Measurements from ENCODE around the gene KLHL7. TPM values are rescaled to one million over a fixed set of nuclear protein-coding genes. Genes with fewer than 3 reads are reported as not detected.

The KLHL7 gene
- total and polyA plus RNA-seq, 9 of the 15 experiments (the other 6 are each of a cell fraction or from before 2014, with no cell fraction given): 4.2 to 63.1 (median 32.3) TPM

GRCh38 chr7:23226844-23227450 is 121.4 kb downstream of the KLHL7 start:
- 22% methylated on average over 4 of the region's 4 CpGs for WGBS (ENCODE audit: insufficient coverage, low coverage, missing lambda C conversion rate)

More at GRCh38 chr7:23226844-23227450, 121.4 kb downstream of the KLHL7 start:
- in situ Hi-C loops (cut with MboI) (no loop called here), intact Hi-C loops (cut with micrococcal nuclease) (no loop called here)
- peak overlapping the region in 1 of 2 experiments; percentile 42; a peak in 1 of 4 replicates for H3K9ac ChIP-seq (ENCODE audit: insufficient read depth in 1 of 2, low read depth in 2 of 2, low read length in 2 of 2)
- no peak for TF ChIP-seq XRCC3 (IDR thresholded peaks at IDR 0.05)
- TF ChIP-seq RFX1 (IDR thresholded peaks at IDR 0.05): peak; percentile 60
- 0 out of 2 replicates have a peak, but pooled peaks have one; percentile 15 for TF ChIP-seq PKNOX1 (IDR thresholded peaks at IDR 0.05)
- no peak for TF ChIP-seq SREBF1 (IDR thresholded peaks at IDR 0.05; ENCODE audit: borderline replicate concordance, low read depth, low read length)
- no peak for TF ChIP-seq MITF (IDR thresholded peaks at IDR 0.05)
- TF ChIP-seq, protein P1, sequence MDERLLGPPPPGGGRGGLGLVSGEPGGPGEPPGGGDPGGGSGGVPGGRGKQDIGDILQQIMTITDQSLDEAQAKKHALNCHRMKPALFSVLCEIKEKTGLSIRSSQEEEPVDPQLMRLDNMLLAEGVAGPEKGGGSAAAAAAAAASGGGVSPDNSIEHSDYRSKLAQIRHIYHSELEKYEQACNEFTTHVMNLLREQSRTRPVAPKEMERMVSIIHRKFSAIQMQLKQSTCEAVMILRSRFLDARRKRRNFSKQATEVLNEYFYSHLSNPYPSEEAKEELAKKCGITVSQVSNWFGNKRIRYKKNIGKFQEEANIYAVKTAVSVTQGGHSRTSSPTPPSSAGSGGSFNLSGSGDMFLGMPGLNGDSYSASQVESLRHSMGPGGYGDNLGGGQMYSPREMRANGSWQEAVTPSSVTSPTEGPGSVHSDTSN (CRISPR knock-in tag; IDR thresholded peaks at IDR 0.05; ENCODE audit: low read depth): no peak
- TF ChIP-seq, protein P1 (tag; conservative IDR thresholded peaks at IDR 0.05; ENCODE audit: low read depth): 0 out of 2 replicates have a peak, but pooled peaks have one; percentile 19
- no peak for TF ChIP-seq PHF20 (IDR thresholded peaks at IDR 0.05; ENCODE audit: partially characterized antibody)
- H3K36me3 ChIP-seq (ENCODE audit: control insufficient read depth, insufficient read depth, low read length): no peaks in the 10 kb centered on the region
- ChIA-PET CTCF (ENCODE audit: low intra/inter-chr PET ratio) (no interaction called here), POLR2A (interaction anchor here (0.6 to 1.4 kb wide), 9 partner anchors 9 to 266 kb away, joined by 3 to 5 read pairs (median 3); no protein-coding TSS in a partner anchor)
- no peak overlapping the region for H3K27ac ChIP-seq (ENCODE audit: extremely low read depth, low read depth, low read length)
- DNase-seq (ENCODE audit: extremely low read depth in 1 of 4, low spot score in 3 of 4) (no peak), ATAC-seq (peak; percentile 58), FAIRE-seq (no peak)
- H3K79me2 ChIP-seq (ENCODE audit: control insufficient read depth, insufficient read depth, low read length): no peaks in the 10 kb centered on the region
- peaks cover 2% of the 10 kb centered on the region; the same call in 1 of the 2 replicates for H3K9me3 ChIP-seq (replicated peaks; ENCODE audit: control insufficient read depth, insufficient read depth, low read depth, low read length)
- H3K9me1 ChIP-seq (ENCODE audit: control insufficient read depth, insufficient read depth, low read length): no peaks in the 10 kb centered on the region
- H3K4me2 ChIP-seq (ENCODE audit: insufficient read depth, low read length): peak overlapping the region; percentile 41; the same call in 1 of the 2 replicates
- BruUV-seq (replicated peaks): no TSS peak
- H2AFZ ChIP-seq (ENCODE audit: low read depth, low read length): peak overlapping the region; percentile 72
- no peaks in the 10 kb centered on the region; the same call in 1 of the 2 replicates for H4K20me1 ChIP-seq (replicated peaks; ENCODE audit: control insufficient read depth, insufficient read depth, low read length)
- H3K4me3 ChIP-seq: no peak overlapping the region
- H3K27me3 ChIP-seq (ENCODE audit: control insufficient read depth in 2 of 2, insufficient read depth in 2 of 2, low read length in 2 of 2): no peaks in the 10 kb centered on the region
- H3K4me1 ChIP-seq (replicated peaks in 1 of 2; ENCODE audit: control insufficient read depth in 2 of 2, insufficient read depth in 2 of 2, low read length in 2 of 2): peaks cover 0 to 6% of the 10 kb centered on the region in 2 experiments; a peak in 2 of 5 replicates

Data from K562 (cell line).